Upper lobe of left lung (tissue), 6 donors: ENCODE data around the gene ADCY4. TPM values are rescaled to one million over a fixed set of nuclear protein-coding genes. Genes with fewer than 3 reads are reported as not detected.

Experiments
- ATAC-seq, 2 donors: fragments of 200-7000 bp; cut with Tn5 transposase; one replicate each; pipeline ENCODE4 v1.9.1; 2022; ENCODE audit warnings: mild to moderate bottlenecking in 2 of 2, moderate library complexity in 2 of 2; ENCODE audit not compliant: low FRiP score in 2 of 2
- DNase-seq, 2 donors: peaks; one replicate each; pipeline ENCODE4 v3.0.0-alpha.2; 2019 to 2020
- H3K27ac ChIP-seq, 4 donors: fragments of 200-600 bp; sonication (generic); one replicate each; pipeline ENCODE4 v1.5.1; 2016 to 2019
- H3K27me3 ChIP-seq, 4 donors: fragments of 200-600 bp; sonication (generic); one replicate each; pipeline ENCODE4 v1.5.1; 2017 to 2019
- H3K36me3 ChIP-seq, 4 donors: fragments of 200-600 bp; sonication (generic); one replicate each; pipeline ENCODE4 v1.5.1; 2016 to 2019
- H3K4me1 ChIP-seq, 4 donors: fragments of 200-600 bp; sonication (generic); one replicate each; pipeline ENCODE4 v1.5.1; 2018 to 2019
- H3K4me3 ChIP-seq, 4 donors: fragments of 200-600 bp; sonication (generic); one replicate each; pipeline ENCODE4 v1.5.1; 2017 to 2019; ENCODE audit warnings: mild to moderate bottlenecking in 2 of 4, moderate library complexity in 1 of 4
- H3K9me3 ChIP-seq, 4 donors: fragments of 200-600 bp; sonication (generic); one replicate each; pipeline ENCODE4 v1.5.1; 2018 to 2019
- CTCF ChIP-seq, 6 experiments: fragments of 450-650 bp in 4 of 6; fragments of 200-600 bp in 2 of 6; sonication (generic) in 2 of 6; IDR thresholded peaks; one replicate each; pipeline ENCODE4 v1.5.1; 2016 to 2019; ENCODE audit warnings: antibody characterized with exemption in 6 of 6
- EP300 ChIP-seq, 4 donors: sonication (generic); formaldehyde crosslinking; IDR thresholded peaks; one replicate each; pipeline ENCODE4 v1.5.1; 2017; ENCODE audit warnings: antibody characterized with exemption in 4 of 4, control low read depth in 2 of 4
- POLR2A ChIP-seq, 4 donors: fragments of 450-650 bp; IDR thresholded peaks; one replicate each; pipeline ENCODE4 v1.5.1; 2016 to 2017; ENCODE audit warnings: antibody characterized with exemption in 4 of 4, mild to moderate bottlenecking in 2 of 4
- POLR2AphosphoS5 ChIP-seq, 2 donors: sonication (generic); formaldehyde crosslinking; IDR thresholded peaks; one replicate each; pipeline ENCODE4 v1.5.1; 2017; ENCODE audit warnings: antibody characterized with exemption in 2 of 2
- WGBS, 2 donors: methylation state at CpG; one replicate each; pipeline ENCODE4 v1.1.5; 2017 to 2018; 5-methylcytosine and 5-hydroxymethylcytosine counted together
- total RNA-seq, 6 donors: library from RNA; depleted of rRNA in 4 of 6; stranded (reverse); fragments of >200 nt in 4 of 6; gene quantifications; one replicate each; pipeline versions ENCODE4 v1.1.0 to v1.2.1, GENCODE V29; 2016 to 2021
- donor health status: DM: no; HTN: no; CAD: no; lungs with moderate emphysema.
- donor health status: DM: no; HTN: yes; CAD: no; lungs with severe emphysema.

The ADCY4 gene
- total RNA-seq, 6 donors from 2014 or later = 22.4 to 159 (median 43.7) TPM

GRCh38 chr14:24282736-24283135 lies 52.1 kb downstream of the ADCY4 start:
- ATAC-seq = no peak
- Histone ChIP-seq H3K4me1 (peaks cover 8 to 27% (median 10%) of the 10 kb centered on the region in 4 donors), H3K27ac (no peak overlapping the region)

GRCh38 chr14:24281636-24282035 lies 53.2 kb downstream of the ADCY4 start:
- DNase-seq (no peak), ATAC-seq (peak in 1 of 2 donors; percentile 51)
- Histone ChIP-seq H3K27ac (peak overlapping the region in 1 of 4 donors; percentile 30), H3K4me3 (no peak overlapping the region), H3K27me3 (no peaks in the 10 kb centered on the region), H3K36me3 (no peaks in the 10 kb centered on the region), H3K4me1 (peaks cover 8 to 27% (median 16%) of the 10 kb centered on the region in 4 donors), H3K9me3 (no peaks in the 10 kb centered on the region)
- 88 to 90% methylated on average over 7 of the region's 7 CpGs for WGBS, 2 donors
- TF ChIP-seq POLR2AphosphoS5 (IDR thresholded peaks at IDR 0.05) = no peak
- no peak for TF ChIP-seq CTCF (IDR thresholded peaks at IDR 0.05)
- no peak for TF ChIP-seq EP300 (IDR thresholded peaks at IDR 0.05)
- TF ChIP-seq POLR2A (IDR thresholded peaks at IDR 0.05) = no peak

More at GRCh38 chr14:24282736-24283135, 52.1 kb downstream of the ADCY4 start:
- no peaks in the 10 kb centered on the region for H3K36me3 ChIP-seq
- TF ChIP-seq CTCF (IDR thresholded peaks at IDR 0.05) = no peak
- no peak for TF ChIP-seq POLR2A (IDR thresholded peaks at IDR 0.05)
- no peak for TF ChIP-seq EP300 (IDR thresholded peaks at IDR 0.05)
- TF ChIP-seq POLR2AphosphoS5 (IDR thresholded peaks at IDR 0.05) = no peak
- H3K27me3 ChIP-seq = no peaks in the 10 kb centered on the region
- DNase-seq = no peak
- H3K9me3 ChIP-seq = no peaks in the 10 kb centered on the region
- WGBS, 2 donors = 86 to 87% methylated on average over 2 to 3 of the region's 3 CpGs
- H3K4me3 ChIP-seq = no peak overlapping the region

- no peaks in the 10 kb centered on the region for H3K9me3 ChIP-seq
- DNase-seq = no peak
- peaks cover 8 to 27% (median 21%) of the 10 kb centered on the region in 4 donors for H3K4me1 ChIP-seq
- H3K27me3 ChIP-seq = no peaks in the 10 kb centered on the region
- H3K36me3 ChIP-seq = no peaks in the 10 kb centered on the region
- WGBS, 2 donors = 88 to 93% methylated on average over 5 to 6 of the region's 6 CpGs
- H3K4me3 ChIP-seq = no peak overlapping the region
- no peak overlapping the region for H3K27ac ChIP-seq
- peak in 1 of 2 donors; percentile 38 for ATAC-seq
- TF ChIP-seq CTCF (IDR thresholded peaks at IDR 0.05) = no peak
- no peak for TF ChIP-seq POLR2A (IDR thresholded peaks at IDR 0.05)
- TF ChIP-seq EP300 (IDR thresholded peaks at IDR 0.05) = no peak
- TF ChIP-seq POLR2AphosphoS5 (IDR thresholded peaks at IDR 0.05) = no peak
These were observed 53.9 kb downstream of the ADCY4 start for GRCh38 chr14:24280797-24281460.

- no peak for ATAC-seq
- 68 to 69% methylated on average over 11 of the region's 11 CpGs for WGBS, 2 donors
- TF ChIP-seq CTCF (IDR thresholded peaks at IDR 0.05) = peak in 2 of 6 experiments; percentile 13 to 14
- no peak for TF ChIP-seq POLR2AphosphoS5 (IDR thresholded peaks at IDR 0.05)
- TF ChIP-seq EP300 (IDR thresholded peaks at IDR 0.05) = no peak
- H3K4me1 ChIP-seq = peaks cover 8 to 30% (median 29%) of the 10 kb centered on the region in 4 donors
- no peaks in the 10 kb centered on the region for H3K9me3 ChIP-seq
- peak overlapping the region in 1 of 4 donors; percentile 13 for H3K27ac ChIP-seq
- no peaks in the 10 kb centered on the region for H3K27me3 ChIP-seq
- H3K4me3 ChIP-seq = no peak overlapping the region
- peak in 1 of 2 donors; percentile 42 for DNase-seq
- H3K36me3 ChIP-seq = no peaks in the 10 kb centered on the region
These were observed 55.3 kb downstream of the ADCY4 start for GRCh38 chr14:24279301-24280186.
